GM18498 (cell line): ENCODE results near the gene MAGEB3.
"Not testable (repeated sequence)": the region's sequence is repeated elsewhere in the genome, so short reads cannot be mapped to it uniquely, and the experiment has no call there.

Experiments
- ATAC-seq: cut with Tn5 transposase; IDR thresholded peaks from one replicate; pipeline ENCODE4 v1.9.1; 2021; ENCODE audit warnings: mild to moderate bottlenecking, moderate library complexity; ENCODE audit not compliant: unreplicated experiment

MAGEB3 gene, protein sequence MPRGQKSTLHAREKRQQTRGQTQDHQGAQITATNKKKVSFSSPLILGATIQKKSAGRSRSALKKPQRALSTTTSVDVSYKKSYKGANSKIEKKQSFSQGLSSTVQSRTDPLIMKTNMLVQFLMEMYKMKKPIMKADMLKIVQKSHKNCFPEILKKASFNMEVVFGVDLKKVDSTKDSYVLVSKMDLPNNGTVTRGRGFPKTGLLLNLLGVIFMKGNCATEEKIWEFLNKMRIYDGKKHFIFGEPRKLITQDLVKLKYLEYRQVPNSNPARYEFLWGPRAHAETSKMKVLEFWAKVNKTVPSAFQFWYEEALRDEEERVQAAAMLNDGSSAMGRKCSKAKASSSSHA

DNA sequence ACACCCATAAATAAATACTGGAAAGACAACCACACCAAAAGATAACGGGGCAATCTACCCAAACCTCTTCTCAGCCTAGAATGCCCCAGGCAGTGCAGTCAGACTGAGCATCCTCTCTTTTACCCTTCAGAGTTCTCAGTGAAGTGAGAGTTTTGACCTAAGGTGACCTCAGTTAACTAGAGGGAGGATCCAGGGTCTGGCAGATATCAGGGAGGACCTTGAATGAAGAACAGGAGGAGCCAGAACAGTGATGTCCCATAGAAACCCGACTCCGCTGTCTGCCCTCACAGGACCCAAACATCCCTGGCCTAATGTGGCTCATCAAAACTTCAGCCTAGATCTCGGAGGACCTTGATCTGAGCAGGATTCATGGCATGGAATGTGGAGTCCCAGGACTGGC is at the start of gene MAGEB3:
MAGEB3 (plus strand) TSS at position 263 of the 400 bp plus-strand sequence. CDS start 5,268 bp downstream, outside the sequence.
- no peak for ATAC-seq

DNA sequence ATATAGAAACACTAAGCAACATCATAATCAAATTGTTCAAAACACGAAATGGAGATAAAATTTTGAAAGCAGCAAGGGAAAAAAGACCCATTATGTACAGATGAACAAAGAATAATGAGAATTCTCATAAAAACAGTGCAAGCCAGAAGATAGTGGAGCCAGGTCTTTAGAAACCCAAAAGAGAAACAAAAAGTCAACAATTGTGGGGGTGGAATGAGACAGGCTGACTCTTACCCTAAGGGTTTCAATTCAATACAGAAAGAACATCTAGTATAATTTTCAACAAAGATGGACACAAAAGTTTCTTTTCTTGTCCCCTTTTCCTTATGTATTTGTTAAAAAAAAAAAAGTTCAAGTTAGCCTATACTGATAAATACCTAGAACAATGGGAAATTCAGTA is 49.1 kb upstream of the MAGEB3 start:
- ATAC-seq = peak; percentile 79

DNA sequence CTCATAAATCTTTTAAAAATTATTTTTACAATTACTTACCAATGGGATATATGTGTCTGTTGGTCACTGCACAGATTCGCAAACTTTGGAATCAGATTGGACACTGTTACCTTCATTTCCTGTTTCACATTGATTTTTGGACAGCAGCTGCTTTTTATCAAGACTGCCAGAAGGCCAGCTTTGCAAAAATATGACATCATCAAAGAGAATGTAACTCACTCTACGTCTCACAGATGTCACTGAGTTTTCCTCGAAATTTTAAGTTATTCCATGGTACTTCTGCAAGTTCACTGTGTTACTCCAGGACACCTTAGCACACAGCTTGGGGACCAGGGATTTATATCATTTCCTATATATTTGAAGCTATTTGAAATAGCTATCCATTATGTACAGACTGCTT is 46.9 kb upstream of the MAGEB3 start:
- ATAC-seq = no peak

DNA sequence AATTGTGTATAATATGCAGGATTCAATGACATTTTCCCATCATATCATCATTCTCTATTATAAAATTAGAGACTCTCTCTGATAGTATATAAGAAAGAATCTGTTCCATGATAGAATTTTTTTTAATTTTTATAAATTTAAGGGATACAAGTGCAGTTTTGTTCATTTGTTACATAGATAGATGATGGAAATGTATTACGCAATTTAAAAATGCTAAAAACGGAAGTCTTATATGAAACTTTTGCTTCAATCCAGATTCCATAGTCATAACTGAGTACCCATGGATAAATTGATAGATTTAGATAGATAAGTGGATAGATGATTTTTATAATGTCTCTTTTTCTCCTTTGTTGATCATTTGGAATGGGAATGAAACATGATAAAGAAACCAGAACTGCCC is 40.0 kb upstream of the MAGEB3 start:
- no peak for ATAC-seq

DNA sequence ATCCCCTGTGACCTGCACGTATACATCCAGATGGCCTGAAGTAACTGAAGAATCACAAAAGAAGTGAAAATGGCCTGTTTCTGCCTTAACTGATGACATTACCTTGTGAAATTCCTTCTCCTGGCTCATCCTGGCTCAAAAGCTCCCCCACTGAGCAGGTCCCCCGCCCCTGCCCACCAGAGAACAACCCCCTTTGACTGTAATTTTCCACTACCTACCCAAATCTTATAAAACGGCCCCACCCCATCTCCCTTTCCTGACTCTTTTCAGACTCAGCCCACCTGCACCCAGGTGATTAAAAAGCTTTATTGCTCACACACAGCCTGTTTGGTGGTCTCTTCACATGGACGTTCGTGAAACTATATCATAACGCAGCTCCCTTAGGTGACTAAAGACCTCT is 36.5 kb upstream of the MAGEB3 start:
- ATAC-seq = not testable (repeated sequence)

DNA sequence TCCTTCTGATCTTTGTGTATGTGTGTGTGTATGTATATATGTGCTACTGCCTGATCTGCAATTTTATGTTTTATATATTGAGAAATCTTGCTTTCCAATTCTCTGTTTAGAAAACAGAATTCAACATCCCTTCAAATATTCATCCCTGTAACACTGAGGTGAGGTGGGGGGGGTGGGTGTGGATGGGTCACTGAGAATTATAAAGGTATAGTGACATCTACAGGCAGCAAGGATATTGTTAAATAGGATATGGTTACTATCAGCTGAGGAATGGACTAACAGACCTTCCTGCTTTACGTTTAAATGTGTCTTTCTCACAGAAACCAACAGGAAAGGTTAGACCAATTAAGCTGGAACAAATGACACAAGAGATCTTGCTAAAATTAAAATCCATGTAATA is 34.1 kb upstream of the MAGEB3 start:
- ATAC-seq = no peak

DNA sequence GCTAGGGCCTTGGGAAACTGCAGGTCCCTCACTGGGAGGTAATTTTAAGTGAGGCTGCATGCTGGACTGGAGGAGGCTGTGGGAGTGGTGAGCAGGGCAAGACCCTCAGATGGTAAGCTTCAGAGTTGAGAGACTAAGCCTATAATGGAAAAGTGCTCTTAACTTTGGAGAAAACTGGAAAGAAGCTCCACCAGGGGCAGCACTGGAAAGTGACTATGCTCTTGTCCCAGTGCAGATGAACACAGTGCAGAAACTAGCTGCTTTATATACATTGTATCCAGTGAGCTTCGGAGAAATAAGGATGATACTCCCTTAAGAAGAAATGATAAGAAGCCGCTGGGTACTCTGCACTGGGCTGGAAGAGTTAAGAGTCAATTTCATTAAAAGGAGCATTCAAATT is 18.3 kb upstream of the MAGEB3 start:
- no peak for ATAC-seq

DNA sequence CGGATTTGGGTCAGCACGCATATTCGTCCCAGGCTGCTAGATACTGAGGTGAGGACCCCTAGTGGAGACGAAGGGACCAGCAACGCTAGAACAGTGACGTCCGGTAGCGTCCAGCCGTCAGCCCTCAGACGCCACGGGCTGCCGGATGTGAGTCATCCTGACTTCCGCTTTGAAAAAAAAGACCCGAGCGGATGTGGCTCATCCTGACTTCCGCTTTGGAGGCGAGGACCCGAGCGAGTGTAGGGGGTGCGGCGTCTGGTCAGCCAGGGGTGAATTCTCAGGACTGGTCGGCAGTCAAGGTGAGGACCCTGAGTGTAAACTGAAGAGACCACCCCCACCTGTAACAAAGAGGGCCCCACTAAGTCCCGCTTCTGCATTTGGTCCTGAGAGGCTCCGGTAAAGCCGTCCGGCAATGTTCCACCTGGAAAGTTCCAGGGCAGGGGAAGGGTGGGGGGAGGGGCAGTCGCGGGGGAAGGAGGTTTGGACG is 15.1 kb upstream of the MAGEB3 start, which contains the start of gene MAGEB2:
MAGEB2 (plus strand) TSS at position 207 of the 487 bp plus-strand sequence. CDS start 3,018 bp downstream, outside the sequence.
- ATAC-seq = no peak

DNA sequence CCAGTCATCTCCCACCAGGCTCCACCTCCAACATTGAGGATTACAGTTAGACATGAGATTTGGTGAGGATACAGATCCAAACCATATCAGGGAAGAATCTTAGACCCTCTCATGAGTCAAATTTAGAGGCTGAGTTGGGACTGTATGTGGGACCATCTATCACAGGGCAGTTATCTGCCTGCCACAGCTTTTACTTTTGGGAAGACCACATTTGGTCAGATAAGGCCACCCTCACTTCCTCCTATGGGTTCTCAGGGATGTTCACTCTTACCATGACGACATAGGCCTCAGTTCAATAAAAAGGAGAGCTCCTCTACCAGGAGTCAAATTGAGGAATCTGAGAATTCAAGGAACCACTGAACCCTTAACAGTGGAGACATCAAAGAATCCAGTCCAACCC is 13.0 kb upstream of the MAGEB3 start:
- no peak for ATAC-seq

DNA sequence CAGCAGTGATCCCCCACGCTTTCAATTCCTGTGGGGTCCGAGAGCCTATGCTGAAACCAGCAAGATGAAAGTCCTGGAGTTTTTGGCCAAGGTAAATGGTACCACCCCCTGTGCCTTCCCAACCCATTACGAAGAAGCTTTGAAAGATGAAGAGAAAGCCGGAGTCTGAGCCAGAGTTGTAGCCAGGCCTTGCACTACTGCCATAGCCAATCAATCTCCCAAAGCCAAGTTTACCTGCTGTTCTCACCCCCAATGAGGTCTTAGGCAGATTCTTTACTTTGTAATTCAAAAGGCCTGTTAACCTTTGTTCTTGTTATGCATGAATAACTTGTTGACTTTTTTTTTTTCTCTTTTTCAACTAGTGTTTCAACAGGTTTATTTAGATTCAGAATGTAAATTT is 11.1 kb upstream of the MAGEB3 start:
- no peak for ATAC-seq

DNA sequence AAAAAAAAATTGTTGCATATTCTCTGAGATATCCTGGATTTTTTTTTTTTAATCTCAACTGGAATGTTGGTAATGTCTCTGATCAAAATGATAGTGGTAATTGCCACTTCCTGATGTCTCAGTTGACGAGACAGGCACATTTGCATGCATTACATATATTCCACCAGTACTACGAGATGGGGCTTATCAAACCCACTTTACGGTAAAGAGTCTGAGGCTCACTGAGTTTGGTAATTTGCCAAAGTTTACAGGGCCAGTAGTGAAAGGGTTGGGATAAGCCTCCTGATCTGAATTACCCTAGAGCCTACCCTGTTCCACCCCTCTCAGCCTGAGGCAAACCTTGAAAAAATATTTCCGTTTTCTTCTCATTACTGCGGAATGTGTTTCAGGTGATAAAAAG is 9.8 kb upstream of the MAGEB3 start:
- no peak for ATAC-seq

DNA sequence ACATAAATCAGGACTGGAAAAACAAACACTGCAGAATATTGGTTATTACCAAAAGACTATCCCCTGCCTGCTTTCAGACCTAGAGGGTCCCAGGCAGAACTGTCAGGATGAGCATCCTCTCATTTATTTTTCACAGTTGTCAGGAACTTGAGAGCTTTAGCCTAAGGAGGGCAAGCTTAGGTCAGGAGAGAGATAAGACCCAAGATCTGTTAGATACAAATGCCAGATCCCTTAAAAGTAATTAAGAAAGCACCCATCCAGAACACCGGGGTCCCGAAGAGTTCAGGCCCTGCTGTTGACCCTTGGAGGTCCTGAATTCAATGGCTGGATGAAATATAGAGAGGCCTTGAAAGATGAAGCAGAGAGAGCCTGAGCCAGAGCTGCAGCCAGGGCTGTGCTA is 5.9 kb upstream of the MAGEB3 start:
- no peak for ATAC-seq

DNA sequence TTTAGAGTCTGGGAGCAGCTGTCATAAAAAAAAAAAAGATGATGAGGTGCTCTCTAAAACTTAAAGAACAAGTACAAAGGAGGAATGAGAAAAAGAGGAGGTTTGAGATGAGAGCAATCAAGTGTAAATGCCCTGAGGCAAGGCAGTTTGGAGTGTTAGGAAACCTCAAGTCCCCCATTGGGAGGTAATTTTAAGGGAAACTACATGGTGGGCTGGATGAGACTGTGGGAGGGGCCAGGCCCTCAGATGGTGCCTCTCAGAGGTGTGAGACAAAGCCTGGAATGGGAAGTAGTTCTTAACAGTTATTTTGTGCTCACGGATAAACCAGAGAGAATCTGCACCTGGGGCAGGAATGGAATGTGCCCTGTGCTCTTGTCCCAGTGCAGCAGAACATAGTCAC is 1.9 kb upstream of the MAGEB3 start:
- no peak for ATAC-seq

DNA sequence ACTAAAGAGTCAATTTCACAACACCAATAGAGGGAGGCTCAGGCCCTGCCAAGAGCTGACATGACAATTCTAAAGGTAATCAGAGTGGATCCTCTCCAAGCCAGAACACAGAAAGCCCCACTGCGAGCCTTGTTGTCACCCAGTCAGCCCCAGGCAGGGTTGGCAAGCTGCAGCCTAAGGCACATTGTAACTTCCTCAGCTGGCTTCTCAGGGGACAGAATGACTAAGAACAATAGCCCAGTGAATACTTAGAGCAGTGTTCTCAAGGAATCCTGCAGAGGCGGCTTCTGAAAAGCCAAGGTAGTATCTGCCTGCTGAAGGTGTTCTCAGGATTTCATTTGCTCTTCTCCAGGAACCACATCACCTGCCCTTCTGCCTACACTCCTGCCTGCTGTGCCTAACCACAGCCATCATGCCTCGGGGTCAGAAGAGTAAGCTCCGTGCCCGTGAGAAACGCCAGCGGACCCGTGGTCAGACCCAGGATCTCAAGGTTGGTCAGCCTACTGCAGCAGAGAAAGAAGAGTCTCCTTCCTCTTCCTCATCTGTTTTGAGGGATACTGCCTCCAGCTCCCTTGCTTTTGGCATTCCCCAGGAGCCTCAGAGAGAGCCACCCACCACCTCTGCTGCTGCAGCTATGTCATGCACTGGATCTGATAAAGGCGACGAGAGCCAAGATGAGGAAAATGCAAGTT is 11.4 kb downstream of the MAGEB3 start, which contains the start of gene MAGEB4:
MAGEB4 (plus strand) TSS at position 277 of the 692 bp plus-strand sequence; CDS start at position 413, 136 bp downstream.
- ATAC-seq = no peak

DNA sequence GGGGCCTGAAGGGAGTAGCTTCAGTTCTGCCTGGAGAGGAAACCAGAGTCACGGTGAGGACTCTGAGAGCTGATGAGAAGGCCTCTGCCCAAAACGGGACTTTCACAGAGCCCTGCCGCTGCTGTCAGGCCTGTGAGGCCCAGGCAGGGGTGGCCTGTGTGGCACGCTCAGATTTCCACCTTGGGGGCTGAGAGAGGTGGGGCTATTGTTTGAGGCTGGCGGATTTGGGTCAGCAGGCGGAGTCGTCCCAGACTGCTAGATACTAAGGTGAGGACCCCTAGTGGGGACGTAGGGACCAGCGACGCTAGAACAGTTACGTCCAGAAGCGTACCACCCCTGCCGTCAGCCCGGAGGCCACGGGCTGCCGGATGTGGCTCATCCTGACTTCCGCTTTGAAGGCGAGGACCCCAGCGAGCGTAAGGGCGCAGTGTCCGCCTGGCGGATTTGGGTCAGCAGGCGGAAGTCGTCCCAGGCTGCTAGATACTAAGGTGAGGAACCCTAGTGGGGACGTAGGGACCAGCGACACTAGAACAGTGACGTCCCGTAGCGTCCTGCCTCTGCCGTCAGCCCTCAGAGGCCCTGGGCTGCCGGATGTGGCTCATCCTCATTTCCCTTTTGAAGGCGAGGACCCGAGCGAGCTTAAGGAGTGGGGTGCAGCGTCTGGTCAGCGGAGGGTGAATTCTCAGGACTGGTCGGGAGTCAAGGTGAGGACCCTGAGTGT is 16.5 kb downstream of the MAGEB3 start, which contains the start of gene MAGEB1:
MAGEB1 (plus strand) TSS at position 378 of the 721 bp plus-strand sequence. CDS start 3,348 bp downstream, outside the sequence.
- no peak for ATAC-seq

DNA sequence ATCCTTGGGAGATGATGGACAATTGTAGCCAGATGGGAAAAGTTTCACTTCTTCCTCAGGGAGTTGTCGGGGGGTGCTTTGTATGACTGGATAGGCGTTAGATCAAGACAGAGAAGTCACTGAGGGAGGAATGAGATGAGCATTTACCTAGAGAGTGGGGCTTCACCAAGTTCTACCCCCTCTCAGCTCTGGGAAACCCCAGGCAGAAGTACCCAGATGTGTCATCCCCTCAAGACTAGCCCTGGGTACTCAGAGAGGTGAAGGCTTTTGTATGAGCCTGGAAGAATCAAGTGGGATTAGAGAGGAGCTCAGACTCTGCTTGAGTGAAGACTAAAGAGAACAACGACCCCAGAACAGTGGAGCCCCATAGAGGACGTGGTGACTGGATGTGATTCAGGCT is 18.4 kb downstream of the MAGEB3 start:
- ATAC-seq = peak; percentile 71

DNA sequence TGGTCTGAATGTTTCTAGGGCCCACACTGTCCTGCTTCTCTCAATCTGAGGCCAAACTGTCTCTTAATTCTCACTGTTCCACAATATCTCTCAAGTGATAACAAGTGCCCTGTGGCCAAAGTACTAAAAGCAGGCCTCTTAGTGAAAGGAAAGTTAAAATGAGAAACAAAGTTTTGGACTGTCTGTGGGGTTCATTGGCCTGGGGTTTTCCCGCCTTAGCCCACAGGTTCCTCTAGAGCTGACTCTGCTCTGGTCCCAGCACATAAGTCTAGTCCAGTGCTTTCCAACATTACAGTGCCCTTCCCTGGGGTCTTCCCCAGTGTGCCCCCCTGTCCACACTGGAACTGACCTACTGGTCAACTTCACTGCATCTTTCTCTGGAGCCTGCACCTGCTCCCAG is 22.8 kb downstream of the MAGEB3 start:
- peak; percentile 63 for ATAC-seq

DNA sequence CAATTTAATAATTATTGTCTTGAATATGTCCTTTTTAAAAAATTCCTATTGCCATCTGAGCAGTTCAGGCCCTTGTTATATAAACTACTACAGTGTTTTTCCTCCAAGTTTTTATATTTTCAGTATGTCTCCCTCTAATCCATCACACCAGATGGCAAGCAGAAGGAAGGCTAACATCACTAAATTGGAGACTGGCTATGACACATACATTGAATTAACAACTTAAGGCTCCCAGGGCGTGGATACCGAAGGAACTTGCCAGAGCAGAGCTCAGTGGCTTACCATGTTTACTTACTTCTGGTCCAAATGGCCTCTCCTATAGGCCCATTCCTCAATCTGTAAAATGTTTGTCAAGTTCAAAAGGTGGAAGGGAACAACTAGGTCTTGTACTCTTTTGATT is 29.5 kb downstream of the MAGEB3 start:
- no peak for ATAC-seq

DNA sequence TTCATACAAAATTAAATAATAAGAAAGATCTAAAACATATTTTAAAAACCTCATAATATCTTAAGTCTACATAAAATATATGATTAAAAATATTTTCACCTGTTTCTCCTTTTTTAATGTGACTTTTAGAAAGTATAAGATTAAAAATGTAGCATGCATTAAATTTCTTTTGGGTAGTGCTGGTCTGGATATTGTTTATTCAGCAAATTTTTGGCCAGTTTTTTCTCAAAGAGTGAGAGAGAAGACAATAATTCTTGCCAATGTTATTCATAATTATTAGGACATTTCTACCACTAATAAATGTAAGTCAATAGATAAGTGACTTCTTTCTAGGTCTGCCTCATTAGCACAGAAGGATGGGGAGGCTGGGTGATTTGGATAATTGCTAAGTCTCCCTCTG is 30.6 kb downstream of the MAGEB3 start:
- no peak for ATAC-seq

DNA sequence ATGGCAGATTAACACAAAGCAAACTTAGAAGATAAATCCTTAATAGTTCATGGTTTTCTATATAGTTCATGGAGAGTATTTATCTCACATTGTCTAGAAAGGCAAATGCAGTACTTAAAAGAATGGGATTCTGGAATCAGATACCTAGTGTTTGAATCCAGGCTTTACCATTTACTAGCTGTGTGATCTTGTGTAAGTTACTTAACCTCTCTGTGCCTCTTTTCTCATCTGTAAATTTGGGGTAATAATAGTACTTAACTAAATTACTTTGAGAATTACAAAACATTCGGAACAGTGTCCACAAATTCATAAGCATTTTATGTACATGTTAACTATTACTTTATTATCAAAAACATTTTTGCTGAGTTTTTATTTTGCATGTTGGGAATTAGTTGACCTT is 32.3 kb downstream of the MAGEB3 start:
- ATAC-seq = no peak

DNA sequence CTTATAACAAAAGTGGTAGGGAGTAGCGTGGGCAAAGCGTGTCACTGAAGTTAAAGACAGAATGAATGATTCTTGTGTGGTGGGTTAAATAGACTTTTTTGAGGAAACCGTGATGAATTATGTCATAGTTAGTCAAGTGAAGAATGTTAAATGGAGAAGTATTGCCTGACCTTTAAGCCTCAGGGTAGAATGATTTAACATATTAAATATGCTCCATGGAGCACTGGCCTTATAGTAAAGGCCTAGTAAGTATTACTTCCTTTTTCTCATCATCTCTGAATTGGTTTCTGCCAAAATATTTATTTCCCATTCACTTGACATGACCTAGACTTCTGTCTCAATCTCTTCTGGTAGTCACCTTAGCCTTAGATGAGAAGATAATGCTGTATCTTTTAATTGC is 40.2 kb downstream of the MAGEB3 start:
- no peak for ATAC-seq
